Progenitor cell of endocrine pancreas (in vitro differentiated cells): ENCODE results near the gene CCDC122. TPM values are rescaled to one million over a fixed set of nuclear protein-coding genes. Genes with fewer than 3 reads are reported as not detected.

Experiments
- DNase-seq: peaks from one replicate; pipeline ENCODE4 v3.0.0; 2021; ENCODE audit warnings: low spot score; ENCODE audit not compliant: unreplicated experiment
- H3K27ac Mint-ChIP-seq: 2 replicates; pipeline ENCODE4 v1.8.0; 2021; ENCODE audit warnings: mild to moderate bottlenecking, moderate library complexity, mixed read lengths
- H3K27me3 Mint-ChIP-seq: 2 replicates; pipeline ENCODE4 v1.8.0; 2021; ENCODE audit warnings: mixed read lengths
- H3K36me3 Mint-ChIP-seq: 2 replicates; pipeline ENCODE4 v1.8.0; 2022; ENCODE audit warnings: mixed read lengths; ENCODE audit not compliant: insufficient read depth
- H3K4me1 Mint-ChIP-seq: 2 replicates; pipeline ENCODE4 v1.8.0; 2021; ENCODE audit warnings: low read depth, mixed read lengths
- H3K4me3 Mint-ChIP-seq: 2 replicates; pipeline ENCODE4 v1.8.0; 2021; ENCODE audit warnings: low read depth, mild to moderate bottlenecking, moderate library complexity, mixed read lengths
- H3K9me3 Mint-ChIP-seq: 2 replicates; pipeline ENCODE4 v1.8.0; 2021; ENCODE audit warnings: low read depth, mixed read lengths
- CTCF ChIP-seq: fragments of 200-600 bp; sonication (generic); IDR thresholded peaks from one replicate; pipeline ENCODE4 v1.5.0; 2021; ENCODE audit warnings: antibody characterized with exemption, mild to moderate bottlenecking; ENCODE audit not compliant: unreplicated experiment
- total RNA-seq: library from RNA; stranded (reverse); gene quantifications from 2 replicates; pipeline ENCODE4 v1.2.1, GENCODE V29; 2021

The CCDC122 gene
- total RNA-seq, 1 donor from 2014 or later = 12.4 TPM

- no peaks in the 10 kb centered on the region for H3K9me3 Mint-ChIP-seq
- TF ChIP-seq CTCF = peak; percentile 83
- no peak for DNase-seq
- H3K4me1 Mint-ChIP-seq = peaks cover 6% of the 10 kb centered on the region
- H3K4me3 Mint-ChIP-seq = no peak overlapping the region
- H3K36me3 Mint-ChIP-seq = no peaks in the 10 kb centered on the region
- H3K27ac Mint-ChIP-seq = no peak overlapping the region
- no peaks in the 10 kb centered on the region for H3K27me3 Mint-ChIP-seq
Observed at GRCh38 chr13:43905435-43906031, 26.0 kb upstream of the CCDC122 start.

GRCh38 chr13:43895940-43896339 lies 16.4 kb upstream of the CCDC122 start:
- no peaks in the 10 kb centered on the region for H3K36me3 Mint-ChIP-seq
- TF ChIP-seq CTCF = no peak
- H3K9me3 Mint-ChIP-seq = peaks cover 7% of the 10 kb centered on the region
- H3K27ac Mint-ChIP-seq = no peak overlapping the region
- no peaks in the 10 kb centered on the region for H3K4me1 Mint-ChIP-seq
- H3K27me3 Mint-ChIP-seq = no peaks in the 10 kb centered on the region
- no peak overlapping the region for H3K4me3 Mint-ChIP-seq
- DNase-seq = no peak

GRCh38 chr13:43894438-43894837 lies 14.9 kb upstream of the CCDC122 start:
- no peaks in the 10 kb centered on the region for H3K27me3 Mint-ChIP-seq
- DNase-seq = no peak
- no peaks in the 10 kb centered on the region for H3K36me3 Mint-ChIP-seq
- no peaks in the 10 kb centered on the region for H3K4me1 Mint-ChIP-seq
- no peak overlapping the region for H3K4me3 Mint-ChIP-seq
- H3K27ac Mint-ChIP-seq = no peak overlapping the region
- peak; percentile 47 for TF ChIP-seq CTCF
- peaks cover 7% of the 10 kb centered on the region for H3K9me3 Mint-ChIP-seq

GRCh38 chr13:43884222-43884621 lies 4.7 kb upstream of the CCDC122 start:
- peaks cover 18% of the 10 kb centered on the region for H3K27me3 Mint-ChIP-seq
- no peak for DNase-seq
- H3K4me3 Mint-ChIP-seq = no peak overlapping the region
- peaks cover 2% of the 10 kb centered on the region for H3K36me3 Mint-ChIP-seq
- no peak overlapping the region for H3K27ac Mint-ChIP-seq
- no peaks in the 10 kb centered on the region for H3K9me3 Mint-ChIP-seq
- no peak for TF ChIP-seq CTCF
- H3K4me1 Mint-ChIP-seq = peaks cover 9% of the 10 kb centered on the region

GRCh38 chr13:43883631-43884030 lies 4.1 kb upstream of the CCDC122 start:
- Mint-ChIP-seq H3K9me3 (no peaks in the 10 kb centered on the region), H3K27ac (no peak overlapping the region), H3K4me3 (no peak overlapping the region), H3K27me3 (peaks cover 18% of the 10 kb centered on the region), H3K36me3 (peaks cover 2% of the 10 kb centered on the region), H3K4me1 (peaks cover 11% of the 10 kb centered on the region)
- no peak for DNase-seq
- no peak for TF ChIP-seq CTCF
